HepG2 (cell line): Measurements from ENCODE around the gene PPP6R2. TPM values are rescaled to one million over a fixed set of nuclear protein-coding genes. Genes with fewer than 3 reads are reported as not detected.

Experiments
- CEBPB ChIP-seq: IDR thresholded peaks from 2 replicates; pipeline ENCODE4 v1.6.1; 2011; ENCODE audit warnings: low read depth, low read length, improper control_type of control experiment, borderline replicate concordance
- CENPBD1 ChIP-seq: sonication (generic); formaldehyde crosslinking; IDR thresholded peaks from 2 replicates; pipeline ENCODE4 v1.8.0; 2022; ENCODE audit warnings: missing genetic modification reagents, low read depth, mild to moderate bottlenecking, borderline replicate concordance
- DPF2 ChIP-seq: sonication (generic); formaldehyde crosslinking; IDR thresholded peaks from 2 replicates; pipeline ENCODE4 v1.4.0; 2020; ENCODE audit warnings: mild to moderate bottlenecking, low read depth, missing genetic modification reagents, borderline replicate concordance
- KLF11 ChIP-seq: IDR thresholded peaks from 2 replicates; pipeline ENCODE4 v1.6.1; 2016; ENCODE audit warnings: missing compliant biosample characterization
- MAZ ChIP-seq, 2 experiments: sonication (generic) in 1 of 2; formaldehyde crosslinking in 1 of 2; IDR thresholded peaks; 2 replicates each; pipeline versions ENCODE4 v1.5.0 to v1.6.1; 2012 to 2020; ENCODE audit warnings: low read depth in 2 of 2, mild to moderate bottlenecking in 2 of 2, borderline replicate concordance in 1 of 2, improper control_type of control experiment in 1 of 2, low read length in 1 of 2, missing genetic modification reagents in 1 of 2, moderate library complexity in 1 of 2
- MBNL3 ChIP-seq: fragments of 250-450 bp; sonication (Bioruptor Pico); conservative IDR thresholded peaks from 2 replicates; pipeline ENCODE4 v1.8.0; 2022; ENCODE audit warnings: mild to moderate bottlenecking, inconsistent platforms
- PHB2 ChIP-seq: fragments of 450-650 bp; IDR thresholded peaks from 2 replicates; pipeline ENCODE4 v1.6.1; 2018; ENCODE audit not compliant: partially characterized antibody
- POLR2A ChIP-seq, 2 experiments: IDR thresholded peaks; 2 replicates each; pipeline ENCODE4 v1.6.1; 2011; ENCODE audit warnings: low read depth in 2 of 2, low read length in 2 of 2, mild to moderate bottlenecking in 1 of 2, moderate library complexity in 1 of 2; ENCODE audit not compliant: insufficient read depth in 1 of 2
- RFX3 ChIP-seq: IDR thresholded peaks from 2 replicates; pipeline ENCODE4 v1.6.1; 2016; ENCODE audit warnings: missing biosample characterization, missing genetic modification reagents
- RFX5 ChIP-seq: IDR thresholded peaks from 2 replicates; pipeline ENCODE4 v1.6.1; 2011; ENCODE audit warnings: low read depth, low read length, improper control_type of control experiment
- U2AF2 ChIP-seq: fragments of 200-400 bp; formaldehyde crosslinking; IDR thresholded peaks from 2 replicates; pipeline ENCODE4 v1.6.1; 2017; ENCODE audit warnings: low read depth, mild to moderate bottlenecking, low read length
- ZGPAT ChIP-seq: IDR thresholded peaks from 2 replicates; pipeline ENCODE4 v1.6.1; 2016; ENCODE audit warnings: mild to moderate bottlenecking
- ZNF18 ChIP-seq: sonication (generic); formaldehyde crosslinking; IDR thresholded peaks from 2 replicates; pipeline ENCODE4 v1.8.0; 2022; ENCODE audit warnings: mild to moderate bottlenecking, missing genetic modification reagents; ENCODE audit not compliant: insufficient replicate concordance
- ZNF207 ChIP-seq: fragments of 450-650 bp; IDR thresholded peaks from 2 replicates; pipeline ENCODE4 v1.6.1; 2016; ENCODE audit warnings: antibody characterized with exemption, borderline replicate concordance
- ZNF232 ChIP-seq: sonication (generic); formaldehyde crosslinking; IDR thresholded peaks from 2 replicates; pipeline ENCODE4 v1.4.0; 2020; ENCODE audit warnings: missing genetic modification reagents, borderline replicate concordance
- ZNF296 ChIP-seq: sonication (generic); formaldehyde crosslinking; conservative IDR thresholded peaks from 2 replicates; pipeline ENCODE4 v1.5.0; 2020; ENCODE audit warnings: mild to moderate bottlenecking, missing genetic modification reagents
- ZNF337 ChIP-seq: sonication (generic); formaldehyde crosslinking; IDR thresholded peaks from 2 replicates; pipeline ENCODE4 v1.5.1; 2020; ENCODE audit warnings: missing genetic modification reagents, low read depth, mild to moderate bottlenecking, borderline replicate concordance
- ZNF737 ChIP-seq: sonication (generic); formaldehyde crosslinking; IDR thresholded peaks from 2 replicates; pipeline ENCODE4 v1.5.0; 2020; ENCODE audit warnings: missing genetic modification reagents, mild to moderate bottlenecking, borderline replicate concordance
- polyA plus RNA-seq, 8 experiments: library from polyadenylated mRNA; depleted of rRNA in 3 of 8; stranded (reverse) in 7 of 8; unstranded in 1 of 8; fragments of >200 nt; fragmentation: Illumina TruSeq in 4 of 8; extraction: Trizol in 4 of 8; gene quantifications; 2 replicates each; pipeline versions ENCODE4 v1.2.1 to v1.2.3, GENCODE V29; 2011 to 2016; ENCODE audit warnings: low read depth in 4 of 8, missing spikeins in 1 of 8, mixed read lengths in 1 of 8; ENCODE audit not compliant: insufficient read depth in 1 of 8
- total RNA-seq, 5 experiments: library from RNA; depleted of rRNA; stranded (reverse); fragments of >200 nt; fragmentation: Illumina TruSeq; extraction: Trizol; gene quantifications; 2 replicates each; pipeline ENCODE4 v1.2.3, GENCODE V29; 2016; ENCODE audit warnings: low read depth in 1 of 5

The PPP6R2 gene
- total and polyA plus RNA-seq, 2 of the 13 experiments (the other 11 are each of a cell fraction or from before 2014, with no cell fraction given) = 55.0 to 102 TPM

GRCh38 chr22:50296658-50297490 is 46.3 kb upstream of the PPP6R2 start (continued):
- no peak for TF ChIP-seq PHB2
- no peak for TF ChIP-seq KLF11
- 0 out of 2 replicates have a peak, but pooled peaks have one; percentile 33 for TF ChIP-seq MAZ (IDR thresholded peaks at IDR 0.05; ENCODE audit: borderline replicate concordance, low read depth, low read length)
- TF ChIP-seq MAZ (CRISPR knock-in tag; IDR thresholded peaks at IDR 0.05; ENCODE audit: low read depth) = no peak; the same call in 1 of the 2 replicates
- TF ChIP-seq ZNF296 (CRISPR knock-in tag) = peak; percentile 65; the same call in 1 of the 2 replicates
- no peak for TF ChIP-seq ZNF18 (CRISPR knock-in tag)
- no peak for TF ChIP-seq RFX3 (CRISPR knock-in tag)
- TF ChIP-seq ZNF737 (CRISPR knock-in tag) = no peak
- no peak for TF ChIP-seq U2AF2
- no peak for TF ChIP-seq CEBPB
- 0 out of 2 replicates have a peak, but pooled peaks have one; percentile 22 for TF ChIP-seq DPF2 (CRISPR knock-in tag)
- no peak for TF ChIP-seq MBNL3 (CRISPR knock-in tag)
- TF ChIP-seq ZNF232 = no peak
- TF ChIP-seq ZNF337 = no peak
- no peak for TF ChIP-seq POLR2A (IDR thresholded peaks at IDR 0.05; ENCODE audit: insufficient read depth in 1 of 2, low read depth in 2 of 2, low read length in 2 of 2)
- TF ChIP-seq ZGPAT = peak; percentile 36; the same call in 1 of the 2 replicates
- TF ChIP-seq RFX5 = no peak
- no peak for TF ChIP-seq CENPBD1 (CRISPR knock-in tag)
- TF ChIP-seq ZNF207 = no peak
